NCI-H524 (cell line): ENCODE measurements around the gene SDHA.
"Not testable (repeated sequence)": the region's sequence is repeated elsewhere in the genome, so short reads cannot be mapped to it uniquely, and the experiment has no call there.

Experiments used
- DNase-seq, 2 experiments: peaks; one replicate each; lab custom pipeline; 2025; lab: John Stamatoyannopoulos, UW

The SDHA gene

GRCh38 chr5:257148-257547, 39.0 kb downstream of the SDHA start:
- DNase-seq: no peak

DNA sequence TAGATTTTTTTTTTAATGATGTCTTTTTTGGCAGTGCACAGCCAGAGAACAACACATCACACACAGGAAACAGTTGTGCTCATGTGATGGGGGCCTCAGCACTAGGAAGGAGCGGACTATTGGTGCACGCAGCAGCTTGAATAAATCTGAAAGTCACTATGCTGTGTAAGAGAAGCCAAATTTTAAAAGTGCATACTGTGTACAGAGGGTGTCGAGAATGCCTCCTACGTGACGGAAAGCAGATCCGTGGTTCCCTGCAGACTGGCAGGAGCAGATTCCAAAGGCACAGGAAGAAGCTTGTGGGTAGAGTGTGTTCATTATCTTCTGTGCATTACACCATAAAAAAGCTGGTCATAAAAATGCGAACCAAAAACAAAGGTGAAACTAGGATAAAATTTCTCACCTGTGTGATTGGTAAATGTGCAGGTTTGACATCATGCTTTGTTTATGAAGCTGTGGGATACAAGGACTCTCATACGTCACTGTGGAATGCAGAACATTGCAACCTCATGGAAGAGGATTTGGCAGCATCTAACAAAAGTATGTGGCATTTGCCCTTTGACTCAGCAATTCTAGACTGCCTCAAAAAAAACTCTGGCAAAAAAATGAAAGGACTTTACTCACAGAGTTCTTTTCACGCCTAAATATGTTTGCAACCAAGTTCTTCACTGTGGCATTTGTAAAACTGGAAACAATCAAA, 45.3 kb downstream of the SDHA start:
- DNase-seq: not testable (repeated sequence)

GRCh38 chr5:264338-264737, 46.2 kb downstream of the SDHA start:
- DNase-seq: no peak

- DNase-seq: not testable (repeated sequence)
Observed at GRCh38 chr5:266311-267026, 48.3 kb downstream of the SDHA start.

DNA sequence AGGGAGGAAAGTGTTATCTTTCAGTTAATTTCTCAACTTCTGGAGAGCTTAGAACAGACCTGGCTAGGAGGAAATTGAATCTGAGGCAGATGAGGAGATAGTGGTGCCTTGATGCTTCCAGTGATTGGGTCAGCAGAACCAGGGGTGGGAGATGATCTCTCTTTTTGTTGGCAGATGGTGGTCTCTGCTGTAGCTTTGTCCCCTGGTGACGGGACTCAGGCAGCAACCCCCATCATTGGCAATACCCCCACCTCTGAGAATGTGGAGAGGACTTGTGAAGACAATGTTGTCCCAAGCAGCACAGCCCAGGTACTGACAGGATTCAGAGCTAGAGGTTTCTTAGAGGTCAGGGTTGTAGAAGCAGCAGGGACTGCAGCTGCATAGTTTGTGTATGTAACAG, 49.6 kb downstream of the SDHA start:
- no peak for DNase-seq

DNA sequence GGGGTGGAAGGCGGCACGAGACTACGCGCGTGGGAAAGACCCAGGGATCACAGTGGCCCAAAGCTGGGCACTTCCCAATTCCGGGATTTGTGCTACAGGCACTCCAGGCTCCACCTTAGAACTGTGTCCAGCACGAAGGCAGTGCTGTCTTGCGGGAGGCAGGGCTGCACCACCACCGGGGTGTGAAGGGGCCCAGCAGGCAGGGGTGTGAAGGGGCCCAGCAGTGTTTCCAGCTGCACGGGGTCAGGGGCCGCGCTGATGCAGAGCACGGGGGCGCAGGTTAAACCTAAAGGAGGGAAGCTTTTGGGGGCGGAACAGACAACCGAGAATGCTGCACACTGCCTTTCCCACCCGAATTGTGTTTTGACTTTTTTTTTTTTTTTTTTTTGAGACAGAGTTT, 52.2 kb downstream of the SDHA start:
- no peak for DNase-seq

GRCh38 chr5:271828-272167, 53.7 kb downstream of the SDHA start:
- not testable (repeated sequence) for DNase-seq

DNA sequence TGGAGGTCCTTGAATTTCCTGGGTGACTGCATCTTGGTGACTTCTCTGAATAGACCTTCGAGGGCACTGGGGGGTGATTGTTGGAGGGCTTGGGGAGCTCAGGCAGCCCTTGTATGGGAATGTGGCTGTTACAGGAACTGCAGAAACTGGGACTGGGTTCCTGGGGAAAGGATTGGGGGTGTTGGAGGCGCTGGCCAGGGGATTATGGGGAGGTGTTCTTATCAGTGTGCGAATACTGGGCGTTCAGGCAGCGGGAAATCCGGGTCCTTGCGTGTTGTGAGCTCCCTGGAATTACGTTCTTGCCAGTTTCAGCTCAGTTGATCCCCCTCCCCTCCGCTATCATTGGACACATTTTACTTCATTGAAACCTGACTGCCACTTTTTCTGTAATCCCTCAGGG, 55.0 kb downstream of the SDHA start:
- DNase-seq: not testable (repeated sequence)

- not testable (repeated sequence) for DNase-seq
Observed at GRCh38 chr5:273491-273890, 55.4 kb downstream of the SDHA start.

DNA sequence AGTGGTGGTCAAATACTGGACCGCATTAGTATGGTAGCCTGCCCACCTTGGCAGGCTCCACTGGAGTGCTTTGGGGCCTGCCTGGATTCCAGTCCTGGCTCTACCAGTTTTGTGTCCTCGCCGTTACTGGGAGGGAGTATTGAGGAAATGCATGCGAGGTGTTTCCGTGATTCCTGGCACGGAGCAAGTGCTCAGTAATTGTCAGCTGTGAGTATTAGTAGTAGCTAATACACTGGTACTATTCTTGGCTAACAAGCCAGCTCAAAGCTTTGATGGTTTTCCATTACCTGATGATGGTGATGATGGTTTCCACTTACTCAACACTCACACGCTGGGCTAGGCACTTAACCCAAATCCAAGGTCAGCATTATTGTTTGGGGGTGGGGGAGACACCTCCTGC, 56.2 kb downstream of the SDHA start:
- not testable (repeated sequence) for DNase-seq

- DNase-seq: no peak
Observed at GRCh38 chr5:278646-279045, 60.5 kb downstream of the SDHA start.

DNA sequence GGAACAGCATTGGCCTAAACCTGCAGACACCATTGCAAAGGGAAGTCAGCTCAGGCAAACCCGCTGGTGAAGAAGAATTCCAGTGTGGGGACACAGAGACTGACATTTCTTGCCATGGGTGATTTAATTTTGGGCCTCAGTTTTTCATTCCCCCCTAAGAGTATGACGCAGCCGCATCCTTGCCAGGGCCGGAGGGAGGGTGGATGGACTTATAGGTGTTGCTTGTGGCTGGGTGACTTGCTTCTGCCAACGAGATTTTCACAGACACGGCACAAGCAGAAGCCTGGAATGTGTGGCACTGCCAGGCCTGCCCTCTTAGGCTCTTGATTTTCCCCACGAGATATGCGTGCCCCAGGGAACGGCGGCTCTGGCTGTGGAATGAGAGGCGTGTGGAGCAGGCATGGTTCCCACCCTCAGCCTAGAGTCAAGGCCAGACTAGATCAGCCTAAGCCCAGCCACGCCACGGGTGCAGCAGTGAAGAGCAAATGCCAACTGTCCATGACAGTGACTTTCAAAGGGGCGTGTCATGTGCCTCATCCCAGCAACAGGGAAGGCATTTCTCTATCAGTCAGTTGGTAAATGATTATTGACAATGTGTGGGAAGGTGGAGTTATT, 61.0 kb downstream of the SDHA start:
- DNase-seq: not testable (repeated sequence)

GRCh38 chr5:285991-286557, 68.0 kb downstream of the SDHA start:
- DNase-seq: no peak

- not testable (repeated sequence) for DNase-seq
Observed at GRCh38 chr5:290200-290599, 72.1 kb downstream of the SDHA start.

GRCh38 chr5:291345-291744, 73.2 kb downstream of the SDHA start:
- DNase-seq: not testable (repeated sequence)

DNA sequence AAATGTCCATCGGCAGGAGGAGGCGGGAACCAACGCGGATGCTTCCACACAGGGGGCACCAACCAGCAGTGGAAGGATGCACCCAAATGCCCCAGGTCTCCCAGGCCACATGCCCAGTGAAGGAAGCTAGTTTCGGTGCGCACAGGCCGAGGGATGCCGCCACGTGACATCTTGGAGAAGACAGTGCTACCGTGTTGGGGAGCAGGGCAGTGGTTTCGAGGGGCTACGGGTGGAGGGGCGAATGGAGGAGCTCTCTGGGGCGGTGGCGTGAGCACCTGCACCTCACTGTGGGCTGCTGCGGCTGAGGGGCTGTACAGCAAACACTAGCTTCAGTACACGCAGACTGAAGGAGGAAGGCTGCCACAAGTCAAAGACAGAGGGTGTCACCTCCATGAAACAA, 76.7 kb downstream of the SDHA start:
- not testable (repeated sequence) for DNase-seq

GRCh38 chr5:296207-296606, 78.1 kb downstream of the SDHA start:
- not testable (repeated sequence) for DNase-seq

DNA sequence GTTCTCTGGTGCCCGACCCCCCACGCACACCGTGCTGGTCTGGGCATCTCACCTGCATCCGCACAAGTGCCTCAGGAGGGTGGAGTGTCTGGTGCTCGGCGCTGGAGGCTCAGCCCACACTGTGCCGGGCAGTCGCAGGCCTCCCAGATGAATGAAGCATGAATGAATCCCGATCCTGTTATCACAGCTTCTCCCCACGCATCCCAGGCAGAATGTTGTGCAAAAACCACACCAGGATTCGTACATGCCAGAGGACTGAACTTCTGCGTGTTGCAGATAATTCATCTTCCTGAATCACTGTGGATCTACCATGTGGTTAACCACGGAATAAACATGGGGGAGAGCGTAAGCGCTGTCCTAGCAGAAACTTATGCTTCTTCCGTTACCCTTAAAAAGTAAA, 78.8 kb downstream of the SDHA start:
- not testable (repeated sequence) for DNase-seq

DNA sequence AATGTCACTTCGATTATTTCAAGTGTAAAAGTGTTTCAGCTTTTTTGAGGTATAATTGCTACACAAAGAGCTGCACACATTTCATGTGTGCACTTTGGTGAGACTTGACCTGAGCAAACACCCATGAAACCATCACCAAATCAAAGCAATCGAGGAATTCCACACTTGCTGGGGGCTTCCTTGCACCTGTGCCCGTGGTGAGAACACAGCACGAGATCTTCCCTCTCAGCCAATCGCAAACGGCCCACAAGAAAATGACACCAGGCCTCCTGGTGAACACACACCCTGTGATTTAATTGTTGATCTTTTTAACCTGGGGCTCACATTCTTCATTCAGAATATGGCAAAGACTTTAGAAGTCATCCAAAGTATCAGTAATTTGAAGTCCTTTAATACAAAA, 79.3 kb downstream of the SDHA start:
- not testable (repeated sequence) for DNase-seq

DNA sequence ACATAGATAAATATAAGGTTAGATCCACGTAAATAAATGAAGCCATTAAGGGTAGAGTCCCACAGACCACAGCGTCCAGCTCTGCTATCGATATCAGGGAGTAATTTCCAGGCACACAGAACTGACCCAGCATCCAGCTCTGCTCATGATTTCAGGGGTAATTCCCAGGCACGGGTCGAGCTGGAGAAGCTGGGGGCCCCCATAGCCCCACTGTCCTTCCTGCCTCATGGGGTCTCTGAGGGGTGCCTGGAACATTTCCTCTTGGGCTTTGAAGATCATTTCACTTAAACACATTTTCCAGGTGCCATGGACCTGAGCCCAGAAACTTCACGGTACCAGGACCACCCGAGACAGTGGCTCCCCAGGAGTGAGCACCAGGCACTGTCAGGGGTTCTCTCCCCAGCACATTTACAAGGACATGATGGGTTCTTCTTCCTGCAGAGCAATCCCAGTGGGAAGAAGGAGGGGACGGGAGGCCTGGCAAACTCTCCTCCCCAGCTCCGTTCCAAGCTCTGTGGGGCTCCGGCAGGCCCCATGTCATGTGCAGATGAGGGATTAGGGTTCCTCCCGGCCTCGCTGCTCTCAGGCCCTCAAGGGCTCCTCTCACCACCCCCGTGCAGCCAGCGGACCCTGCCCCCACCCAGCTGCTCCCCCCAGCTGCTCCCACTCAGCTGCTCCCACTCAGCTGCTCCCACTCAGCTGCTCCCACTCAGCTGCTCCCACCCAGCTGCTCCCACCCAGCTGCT, 80.0 kb downstream of the SDHA start:
- DNase-seq: not testable (repeated sequence)

DNA sequence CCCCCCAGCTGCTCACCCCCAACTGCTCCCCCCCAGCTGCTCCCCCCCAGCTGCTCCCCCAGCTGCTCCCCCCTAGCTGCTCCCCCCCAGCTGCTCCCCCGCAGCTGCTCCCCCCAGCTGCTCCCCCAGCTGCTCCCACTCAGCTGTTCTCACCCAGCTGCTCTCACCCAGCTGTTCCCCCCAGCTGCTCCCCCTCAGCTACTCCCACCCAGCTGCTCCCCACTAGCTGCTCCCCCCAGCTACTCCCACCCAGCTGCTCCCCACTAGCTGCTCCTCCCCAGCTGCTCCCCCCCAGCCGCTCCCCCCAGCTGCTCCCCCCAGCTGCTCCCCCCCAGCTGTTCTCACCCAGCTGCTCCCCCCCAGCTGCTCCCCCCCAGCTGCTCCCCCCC, 80.6 kb downstream of the SDHA start:
- no peak for DNase-seq

DNA sequence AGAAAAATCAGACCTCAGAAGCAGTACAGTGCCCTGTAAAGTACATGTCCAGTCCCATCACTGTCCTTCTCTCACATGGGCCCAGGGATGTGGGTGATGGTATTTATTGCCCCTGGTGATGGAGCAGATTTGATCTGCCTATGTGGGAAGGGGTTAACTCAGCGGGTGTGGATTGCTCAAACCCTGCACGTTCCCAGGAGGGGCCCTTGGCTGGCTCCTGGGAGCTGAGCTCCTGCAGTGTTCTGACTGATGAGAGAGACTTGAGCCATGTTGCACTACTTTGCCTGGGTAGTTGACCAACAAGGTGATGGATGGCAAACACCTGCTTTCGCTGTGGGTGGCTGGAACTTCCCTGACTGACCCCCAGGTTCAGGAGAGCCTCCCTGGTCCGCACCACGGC, 81.8 kb downstream of the SDHA start:
- not testable (repeated sequence) for DNase-seq
